ENCODE results near the gene DUSP8.
"Not testable (repeated sequence)": the region's sequence is repeated elsewhere in the genome, so short reads cannot be mapped to it uniquely, and the experiment has no call there.

- not testable (repeated sequence) for TF ChIP-seq CTCF (IDR thresholded peaks at IDR 0.05; ENCODE audit: low read length); EZH2 (IDR thresholded peaks at IDR 0.05; ENCODE audit: borderline replicate concordance, low read length)
These were observed 3.7 kb upstream of the DUSP8 start for GRCh38 chr11:1575756-1576155.

Data from OCI-LY1 (cell line).